CD4-positive, alpha-beta T cell treated with Interleukin-15 for 4 hours (primary cell): Measurements from ENCODE around the gene PNPLA1.

Experiments used
- DNase-seq: peaks from one replicate; pipeline ENCODE4 v3.0.0-alpha.2; 2020; ENCODE audit warnings: low spot score

PNPLA1 gene

GRCh38 chr6:36285187-36285671 lies 15.4 kb downstream of the PNPLA1 start:
- no peak for DNase-seq

- DNase-seq = no peak
These were observed 15.9 kb downstream of the PNPLA1 start for GRCh38 chr6:36285797-36286196.

- no peak for DNase-seq
These were observed 17.0 kb downstream of the PNPLA1 start for GRCh38 chr6:36286858-36287257.

DNA sequence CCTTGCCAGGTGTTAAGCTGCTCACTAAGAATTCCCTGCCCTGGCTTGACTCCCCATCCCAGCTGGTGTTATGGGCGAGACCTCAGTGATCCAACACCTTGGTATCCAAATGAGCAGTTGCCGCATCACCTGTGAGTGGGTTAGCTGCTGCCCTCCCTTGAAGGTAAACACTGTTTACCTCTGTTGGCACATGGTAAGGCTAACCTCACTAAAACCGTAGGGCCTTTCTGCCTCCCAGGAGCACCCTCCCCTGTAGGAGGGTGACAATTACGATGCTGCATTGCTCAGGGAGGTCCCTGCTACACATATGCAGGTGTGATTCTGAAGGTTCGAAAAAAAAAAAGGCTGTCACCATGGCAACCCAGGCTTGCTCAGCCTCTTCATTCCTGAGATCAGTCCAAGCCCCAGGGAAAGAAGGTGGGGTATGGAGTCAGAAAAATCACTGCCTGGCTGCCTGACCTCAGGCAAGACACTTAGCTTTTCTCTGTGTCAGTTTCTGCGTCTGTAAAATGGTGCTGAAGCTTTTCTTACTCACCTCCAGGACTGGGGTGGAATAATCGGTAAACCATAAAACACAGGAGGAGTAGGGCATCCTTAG lies 19.5 kb downstream of the PNPLA1 start:
- DNase-seq = no peak

GRCh38 chr6:36290668-36291620 lies 21.1 kb downstream of the PNPLA1 start:
- DNase-seq = no peak

DNA sequence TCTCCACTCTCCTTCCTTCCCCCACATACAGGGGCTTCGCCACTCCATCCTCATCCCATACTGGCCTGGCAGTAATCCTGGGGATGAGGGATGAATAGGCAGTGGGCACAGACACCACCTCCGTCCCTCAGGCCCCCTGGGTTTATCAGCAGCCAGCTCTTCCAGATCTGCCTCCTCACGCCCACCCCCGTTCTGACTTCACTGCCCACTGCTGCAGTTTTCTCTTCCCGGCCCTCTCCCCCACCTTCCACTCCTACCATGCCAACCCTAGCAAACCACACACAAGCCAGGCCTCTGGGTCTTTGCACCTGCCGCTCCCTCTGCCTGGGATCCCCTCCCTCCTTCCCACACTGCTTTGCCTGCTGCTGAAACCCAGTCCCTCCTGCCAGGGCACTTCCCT lies 22.3 kb downstream of the PNPLA1 start:
- DNase-seq = no peak

- no peak for DNase-seq
These were observed 26.4 kb downstream of the PNPLA1 start for GRCh38 chr6:36296240-36296639.

GRCh38 chr6:36297051-36297450 lies 27.2 kb downstream of the PNPLA1 start:
- no peak for DNase-seq

- DNase-seq = no peak
These were observed 27.7 kb downstream of the PNPLA1 start for GRCh38 chr6:36297511-36297910.

- no peak for DNase-seq
These were observed 28.2 kb downstream of the PNPLA1 start for GRCh38 chr6:36298027-36298426.

GRCh38 chr6:36301085-36301658 lies 31.3 kb downstream of the PNPLA1 start:
- no peak for DNase-seq

- DNase-seq = no peak
These were observed 31.9 kb downstream of the PNPLA1 start for GRCh38 chr6:36301781-36302180.

DNA sequence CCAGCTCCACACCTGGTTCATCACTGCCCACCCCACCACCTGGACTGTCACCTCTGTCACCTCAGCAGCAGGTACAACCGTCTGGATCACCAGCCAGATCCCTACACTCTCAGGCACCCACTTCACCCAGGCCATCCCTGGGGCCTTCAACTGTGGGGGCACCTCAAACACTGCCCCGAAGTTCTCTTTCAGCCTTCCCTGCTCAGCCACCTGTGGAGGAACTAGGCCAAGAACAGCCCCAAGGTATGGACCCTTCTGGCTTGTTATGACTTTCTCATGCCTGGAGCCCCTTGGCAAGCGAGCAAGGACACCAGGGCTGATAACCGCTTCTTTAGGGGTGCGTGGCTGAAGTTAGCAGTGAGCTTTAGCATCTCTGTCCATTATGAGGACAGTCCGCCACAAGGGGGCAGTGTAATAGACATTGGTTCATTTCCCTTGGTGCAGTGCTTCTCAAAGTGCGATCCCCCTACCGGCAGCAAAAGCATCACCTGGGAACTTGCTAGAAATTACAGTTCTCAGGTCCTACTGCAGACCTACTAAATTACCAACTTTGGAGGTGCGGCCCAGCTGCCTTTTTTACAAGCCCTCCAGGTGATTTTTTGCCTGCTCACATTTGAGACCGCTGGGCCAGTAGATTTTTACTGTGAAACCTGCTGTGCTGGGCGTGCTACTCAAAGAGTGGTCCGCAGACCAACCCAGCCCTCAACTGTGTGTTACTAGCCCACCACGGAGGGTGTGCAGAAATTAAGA lies 32.5 kb downstream of the PNPLA1 start:
- DNase-seq = peak; percentile 93

DNA sequence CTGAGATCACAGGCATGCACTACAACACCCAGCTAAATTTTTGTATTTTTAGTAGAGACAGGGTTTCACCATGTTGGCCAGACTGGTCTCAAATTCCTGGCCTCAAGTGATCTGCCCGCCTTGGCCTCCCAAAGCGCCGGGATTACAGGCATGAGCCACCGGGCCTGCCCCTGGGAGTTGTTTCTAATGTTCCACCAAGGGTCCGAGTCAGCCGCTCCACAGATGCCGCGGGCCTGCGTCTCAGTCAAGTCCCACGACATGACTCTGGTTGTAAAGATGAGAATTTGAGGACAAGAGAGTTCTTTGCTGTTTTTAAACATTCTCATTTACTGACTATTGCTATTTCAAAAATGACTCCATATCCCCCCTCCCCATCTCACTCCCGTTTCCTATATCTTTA lies 36.0 kb downstream of the PNPLA1 start:
- no peak for DNase-seq

- DNase-seq = no peak
These were observed 36.5 kb downstream of the PNPLA1 start for GRCh38 chr6:36306375-36306774.

DNA sequence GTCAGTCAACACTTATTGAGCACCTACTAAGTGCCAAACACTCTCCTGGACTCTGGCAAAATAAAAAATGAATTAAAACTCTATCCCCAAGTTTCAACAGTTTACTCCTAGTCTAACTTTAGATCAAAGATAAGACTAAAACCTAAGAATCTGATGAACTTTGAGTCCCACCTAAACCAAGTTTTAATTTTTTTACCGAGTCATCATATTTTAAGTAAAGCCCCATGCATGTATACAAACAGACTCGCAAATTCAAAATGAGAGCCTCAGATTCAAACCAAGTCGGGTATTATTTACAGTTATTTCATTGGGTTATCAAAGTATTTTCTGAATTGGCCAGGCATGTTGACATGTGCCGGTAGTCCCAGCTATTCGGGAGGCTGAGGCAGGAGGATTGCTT lies 38.7 kb downstream of the PNPLA1 start:
- DNase-seq = no peak

GRCh38 chr6:36309203-36309602 lies 39.3 kb downstream of the PNPLA1 start:
- no peak for DNase-seq

DNA sequence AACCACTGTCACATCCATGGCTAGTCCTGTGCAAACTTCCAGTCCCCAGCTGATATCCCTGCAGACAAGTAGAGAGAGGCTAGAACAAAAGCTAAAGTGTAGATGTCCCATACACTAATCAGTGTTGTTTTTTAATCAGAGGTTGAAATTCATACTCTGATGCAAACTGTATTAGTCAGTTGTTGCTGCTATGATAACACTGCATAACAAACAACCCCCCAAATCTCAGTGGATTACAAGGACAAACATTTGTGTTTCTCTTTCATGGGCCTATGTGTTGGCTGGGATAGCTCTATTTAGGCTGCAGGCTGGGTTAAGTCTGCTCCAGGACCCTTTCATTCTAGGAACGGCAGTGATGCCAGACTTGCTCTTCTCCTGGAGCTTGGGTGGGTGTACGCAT lies 40.0 kb downstream of the PNPLA1 start:
- DNase-seq = no peak

GRCh38 chr6:36312854-36313648 lies 43.2 kb downstream of the PNPLA1 start:
- no peak for DNase-seq

DNA sequence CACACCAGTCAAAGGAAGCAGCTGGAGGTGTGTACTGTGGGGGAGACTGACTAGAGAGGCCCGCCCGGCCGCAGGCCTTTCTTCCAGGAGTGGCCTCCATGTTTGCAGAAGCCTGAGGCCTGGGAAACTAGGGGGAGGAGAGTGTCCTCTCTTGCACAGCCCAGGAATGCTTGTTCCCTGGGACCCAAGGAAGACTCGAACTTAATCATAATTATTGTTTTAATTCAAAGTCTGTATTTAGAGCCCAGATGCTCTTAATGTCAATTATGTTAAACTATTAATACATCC lies 43.7 kb downstream of the PNPLA1 start:
- no peak for DNase-seq

DNA sequence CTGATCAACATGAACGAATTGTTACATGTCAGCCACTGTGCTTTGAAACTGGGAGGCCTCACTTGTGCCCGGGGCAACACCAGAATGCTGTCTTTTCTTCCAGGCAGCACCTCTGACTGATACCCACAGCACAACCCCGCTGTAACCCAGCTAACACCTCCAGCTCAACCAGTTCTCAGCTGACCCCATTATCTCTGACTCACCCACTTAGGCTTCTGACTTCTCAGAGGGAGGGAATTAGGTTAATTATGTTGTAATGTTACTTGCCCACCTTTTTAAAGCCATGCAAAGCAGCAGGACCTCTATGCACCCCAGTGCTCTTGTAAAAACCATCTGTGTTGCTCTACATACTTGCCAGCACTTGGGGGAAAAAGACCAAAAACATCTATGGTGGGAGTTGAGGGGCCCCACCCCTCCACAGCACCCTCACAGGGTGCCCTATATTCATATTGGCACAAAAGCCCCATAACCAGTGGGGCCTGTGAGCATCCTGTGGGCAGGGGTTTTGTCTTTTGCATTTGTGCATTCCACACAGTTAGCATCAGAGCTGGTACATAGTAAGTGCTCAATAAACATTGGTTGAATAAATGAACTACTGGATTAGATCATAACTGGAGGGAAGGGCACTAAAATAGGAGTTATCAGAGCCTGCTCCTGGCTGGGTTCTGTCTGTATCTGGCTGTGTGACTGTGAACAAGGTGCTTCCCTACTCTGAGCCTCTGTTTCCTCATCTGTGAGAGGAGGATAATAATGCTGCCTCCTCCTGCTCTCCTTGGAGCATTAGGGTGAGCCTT lies 44.6 kb downstream of the PNPLA1 start:
- no peak for DNase-seq
